ENCODE results near the gene COL4A2.
"Not testable (repeated sequence)": the region's sequence is repeated elsewhere in the genome, so short reads cannot be mapped to it uniquely, and the experiment has no call there.

COL4A2 gene

DNA sequence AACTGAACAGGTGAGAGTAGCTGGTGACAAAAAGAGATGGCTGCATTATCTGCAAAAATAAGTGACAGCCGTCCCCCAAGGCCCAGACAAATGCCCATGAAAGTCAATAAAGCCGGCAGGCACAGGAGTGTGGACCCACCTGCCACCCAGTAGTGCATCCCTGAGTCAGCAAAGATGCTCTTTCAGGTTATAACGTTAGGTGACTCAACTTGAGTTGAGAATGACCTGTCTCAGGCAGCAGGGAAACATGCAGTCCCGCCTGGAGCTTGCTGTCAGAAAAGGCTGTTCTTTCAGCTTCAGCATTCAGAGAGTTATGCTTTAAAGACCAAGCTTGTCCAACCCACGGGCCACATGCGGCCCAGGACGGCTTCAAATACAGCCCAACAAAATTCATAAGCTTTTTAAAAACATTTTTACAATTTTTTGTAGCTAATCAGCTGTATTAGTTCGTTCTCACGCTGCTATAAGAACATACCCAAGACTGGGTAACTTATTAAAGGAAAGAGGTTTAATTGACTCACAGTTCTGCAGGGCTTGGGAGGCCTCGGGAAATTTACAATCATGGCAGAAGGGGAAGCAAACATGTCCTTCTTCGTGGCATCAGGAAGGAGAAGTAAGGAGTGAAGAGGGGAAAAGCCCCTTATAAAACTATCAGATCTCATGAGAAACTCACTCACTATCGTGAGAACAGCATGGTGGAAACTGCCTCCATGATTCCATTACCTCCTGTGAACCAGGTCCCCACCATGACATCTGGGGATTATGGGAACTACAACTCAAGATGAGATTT is 144.1 kb downstream of the COL4A2 start:
- no peak for DNase-seq (ENCODE audit: low read depth in 2 of 3, low spot score in 2 of 3)

DNA sequence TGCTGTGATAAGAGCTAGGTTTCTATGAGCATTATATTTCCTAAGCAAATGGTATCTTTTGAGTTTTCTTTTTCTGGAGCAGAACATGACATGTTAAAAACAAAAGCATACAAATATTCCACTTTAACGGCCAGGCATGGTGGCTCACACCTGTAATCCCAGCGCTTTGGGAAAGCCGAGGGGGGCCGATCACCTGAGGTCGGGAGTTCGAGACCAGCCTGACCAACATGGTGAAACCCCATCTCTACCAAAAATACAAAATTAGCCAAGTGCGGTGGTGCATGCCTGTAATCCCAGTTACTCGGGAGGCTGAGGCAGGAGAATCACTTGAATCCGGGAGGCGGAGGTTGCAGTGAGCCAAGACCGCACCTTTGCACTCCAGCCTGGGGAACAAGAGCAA is 146.0 kb downstream of the COL4A2 start:
- not testable (repeated sequence) for DNase-seq (ENCODE audit: low read depth in 2 of 3, low spot score in 2 of 3)

DNA sequence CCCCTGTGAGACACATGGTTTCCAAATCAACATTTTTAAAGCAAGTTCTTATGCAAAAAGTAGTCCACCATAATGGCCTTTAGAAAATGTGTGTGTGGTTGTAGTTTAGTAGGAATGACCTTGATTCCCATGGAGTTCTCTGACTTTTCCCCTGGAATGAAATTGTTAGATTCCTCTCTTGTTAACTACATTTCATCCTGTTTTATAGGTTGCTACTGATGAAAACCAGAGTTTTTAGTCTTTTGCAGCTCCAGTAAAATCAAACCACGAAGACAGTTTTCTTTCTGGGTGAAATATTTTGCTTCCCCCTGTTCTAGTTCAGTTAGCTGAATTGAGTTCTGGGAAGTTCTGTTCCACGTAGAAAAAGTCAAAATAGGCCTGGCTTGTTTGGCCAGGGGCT is 146.7 kb downstream of the COL4A2 start:
- DNase-seq (ENCODE audit: low read depth in 2 of 3, low spot score in 2 of 3) = no peak

DNA sequence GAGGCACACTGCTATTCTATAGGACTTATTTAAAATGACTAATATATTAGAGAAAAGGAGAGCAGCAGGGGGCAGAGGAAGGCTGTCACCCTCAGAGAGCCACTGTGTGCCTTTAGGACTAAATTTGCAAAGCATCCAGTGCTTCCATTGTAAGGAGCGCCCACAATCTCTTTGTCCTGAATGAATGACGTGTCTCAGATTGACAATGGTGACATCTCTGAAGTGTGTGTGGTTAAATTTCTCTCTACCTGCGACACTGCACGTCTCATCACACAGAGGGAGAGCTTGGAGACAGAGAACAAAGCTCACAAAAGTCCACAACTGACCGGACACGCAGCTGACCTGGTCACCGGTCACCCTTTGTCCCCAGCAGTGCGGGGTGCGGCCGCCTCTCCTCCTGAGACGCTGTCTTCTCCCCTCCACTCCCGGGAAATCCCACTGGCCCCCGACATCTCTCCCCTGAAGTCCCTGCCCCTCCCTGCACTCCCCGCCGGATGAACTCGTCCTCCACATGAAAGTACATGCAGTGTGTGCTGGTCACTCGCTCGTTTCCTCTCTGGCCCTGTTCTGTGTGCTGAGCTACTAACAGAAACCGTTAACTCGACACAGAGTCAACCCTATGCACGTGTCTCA is 147.3 kb downstream of the COL4A2 start:
- no peak for DNase-seq (ENCODE audit: low read depth in 2 of 3, low spot score in 2 of 3)

DNA sequence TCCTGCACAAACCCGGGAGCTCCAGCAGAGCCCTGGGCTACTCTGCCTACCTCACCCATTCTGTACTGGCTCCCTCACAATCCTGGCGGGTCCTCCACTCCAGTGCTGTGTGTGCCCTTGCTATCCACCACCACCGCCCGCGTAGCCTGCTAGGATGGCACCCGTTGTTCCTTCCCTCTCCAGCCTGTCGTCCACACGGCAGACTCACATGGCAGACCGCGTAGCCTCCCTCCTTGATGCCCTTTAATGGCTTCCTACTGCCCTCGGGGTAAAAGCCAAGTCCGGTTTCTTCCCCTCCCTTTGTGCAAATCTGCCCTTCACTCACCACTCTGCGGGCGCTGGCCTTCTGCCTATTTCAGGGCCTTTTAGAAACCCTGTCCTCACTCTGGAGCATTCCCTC is 147.9 kb downstream of the COL4A2 start:
- DNase-seq (ENCODE audit: low read depth in 2 of 3, low spot score in 2 of 3) = no peak

DNA sequence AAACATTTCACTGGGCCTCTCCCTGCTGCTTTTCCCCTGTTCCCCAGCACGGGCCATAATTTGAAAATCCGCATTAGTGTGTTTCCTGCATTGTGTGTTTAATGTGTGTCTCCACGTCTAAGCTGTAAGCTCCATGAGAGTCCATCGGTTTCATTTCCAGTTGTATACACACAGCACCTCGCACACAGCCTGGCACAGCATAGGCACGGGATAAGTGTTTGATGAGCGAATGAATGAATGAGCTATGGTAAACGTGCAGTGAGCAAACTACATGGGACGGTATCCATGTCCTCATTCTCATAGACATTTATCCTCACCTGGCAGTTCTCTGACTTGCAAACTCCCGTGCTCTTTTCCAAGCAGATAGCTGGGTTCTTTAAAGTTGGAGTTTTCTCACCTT is 148.4 kb downstream of the COL4A2 start:
- DNase-seq (ENCODE audit: low read depth in 2 of 3, low spot score in 2 of 3) = no peak

DNA sequence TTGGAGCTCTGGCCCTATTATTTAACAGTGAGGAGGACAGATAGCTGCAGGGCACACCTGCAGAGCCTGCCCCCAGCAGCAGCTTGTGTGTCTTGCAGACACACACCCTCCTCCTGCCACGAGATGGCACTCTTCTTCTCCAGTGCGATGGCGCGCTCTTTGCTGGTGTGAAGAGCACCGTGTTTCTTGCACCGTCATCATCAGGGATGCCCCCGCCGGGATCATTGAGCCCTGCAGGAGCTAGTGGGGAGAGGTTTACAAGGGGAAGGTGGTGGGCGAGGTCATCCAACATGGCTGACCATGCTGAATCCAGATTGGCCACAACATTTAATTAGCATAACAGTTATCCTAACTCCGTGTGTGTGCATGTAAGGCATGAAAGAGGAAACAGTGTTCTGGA is 148.9 kb downstream of the COL4A2 start:
- DNase-seq (ENCODE audit: low read depth in 2 of 3, low spot score in 2 of 3) = peak; percentile 14 to 31 (median 29)

DNA sequence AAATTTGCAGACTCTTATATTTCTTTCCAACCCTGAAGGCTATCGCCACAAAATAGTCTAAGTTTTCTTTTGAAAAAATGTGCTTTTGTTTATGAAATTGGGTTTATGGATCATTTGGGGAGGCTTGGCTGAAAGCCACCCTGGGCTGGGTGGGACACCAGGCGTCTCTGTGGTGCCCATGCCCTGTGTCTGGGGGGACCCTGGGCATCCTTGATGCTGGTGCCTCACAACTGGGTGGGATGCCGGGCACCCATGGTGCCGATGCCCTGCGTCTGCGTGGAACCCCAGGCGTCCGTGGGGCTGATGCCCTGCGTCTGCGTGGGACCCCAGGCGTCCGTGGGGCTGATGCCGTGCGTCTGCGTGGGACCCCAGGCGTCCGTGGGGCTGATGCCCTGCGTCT is 149.5 kb downstream of the COL4A2 start:
- no peak for DNase-seq (ENCODE audit: low read depth in 2 of 3, low spot score in 2 of 3)

DNA sequence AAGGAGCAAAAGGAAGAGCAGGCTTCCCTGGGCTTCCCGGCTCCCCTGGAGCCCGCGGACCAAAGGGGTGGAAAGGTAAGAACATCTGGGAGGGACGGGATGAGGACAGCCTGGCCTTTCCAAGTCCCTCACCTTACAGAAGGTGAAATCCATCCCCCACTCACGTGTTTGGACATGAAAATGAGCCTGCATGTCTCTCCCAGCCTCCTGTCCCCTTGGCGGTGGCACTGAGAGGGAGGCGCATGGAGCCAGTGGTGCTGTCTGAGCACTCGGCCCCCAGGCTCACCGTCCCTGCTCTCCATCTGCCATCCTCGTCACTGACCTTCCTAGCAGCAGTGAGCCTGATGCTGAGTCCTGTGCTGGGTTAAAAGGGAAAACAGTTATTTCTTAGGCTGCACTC is 150.3 kb downstream of the COL4A2 start:
- no peak for DNase-seq (ENCODE audit: low read depth in 2 of 3, low spot score in 2 of 3)

DNA sequence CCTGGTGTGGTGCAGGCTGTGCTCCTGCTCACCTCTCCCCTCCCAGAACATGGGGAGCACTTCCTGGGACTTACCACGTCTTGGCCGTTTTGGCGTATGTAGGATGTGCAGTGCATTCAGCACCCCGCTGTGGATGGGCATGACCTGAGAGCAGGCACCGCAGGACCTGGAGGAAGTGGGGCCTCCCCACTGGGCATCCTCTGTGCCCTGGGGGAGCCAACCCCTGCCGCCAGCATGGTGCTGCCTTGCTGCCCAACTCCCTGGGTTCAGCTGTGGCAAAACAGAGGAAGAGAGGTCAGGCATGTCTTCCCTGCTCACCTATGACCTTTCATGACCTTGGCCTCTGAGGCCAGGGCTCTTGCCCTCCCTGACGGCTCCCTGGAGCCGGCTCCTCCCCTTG is 150.9 kb downstream of the COL4A2 start:
- DNase-seq (ENCODE audit: low read depth in 2 of 3, low spot score in 2 of 3) = no peak

DNA sequence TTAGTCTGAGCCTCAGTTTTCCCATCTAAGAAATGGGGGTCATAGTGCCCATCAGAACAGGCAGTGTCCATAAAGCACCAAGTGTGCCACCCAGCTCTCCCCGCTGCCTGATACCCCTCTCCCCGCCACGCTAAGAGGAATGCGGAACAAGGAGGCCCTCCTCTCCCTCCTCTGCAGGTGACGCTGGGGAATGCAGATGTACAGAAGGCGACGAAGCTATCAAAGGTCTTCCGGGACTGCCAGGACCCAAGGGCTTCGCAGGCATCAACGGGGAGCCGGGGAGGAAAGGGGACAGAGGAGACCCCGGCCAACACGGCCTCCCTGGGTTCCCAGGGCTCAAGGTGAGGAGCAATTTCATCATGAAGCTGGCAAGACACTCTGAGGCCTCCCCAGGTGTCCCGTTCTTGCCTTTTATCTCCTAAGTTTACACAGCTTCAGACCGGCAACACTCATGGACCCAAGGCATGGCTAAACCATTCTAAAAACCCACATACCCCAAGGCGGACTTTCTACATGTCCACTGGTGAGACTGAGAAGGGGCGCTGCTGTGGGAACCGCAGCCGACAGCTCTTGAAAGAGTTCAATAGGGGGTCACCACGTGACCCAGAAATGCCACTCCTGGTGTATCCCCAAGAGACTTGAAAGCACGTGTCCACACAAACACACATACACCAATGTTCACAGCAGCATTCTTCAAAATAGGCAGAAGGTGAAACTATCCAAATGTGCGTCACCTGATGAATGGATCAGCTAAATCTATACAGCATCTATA is 151.7 kb downstream of the COL4A2 start:
- DNase-seq (ENCODE audit: low read depth in 2 of 3, low spot score in 2 of 3) = no peak

DNA sequence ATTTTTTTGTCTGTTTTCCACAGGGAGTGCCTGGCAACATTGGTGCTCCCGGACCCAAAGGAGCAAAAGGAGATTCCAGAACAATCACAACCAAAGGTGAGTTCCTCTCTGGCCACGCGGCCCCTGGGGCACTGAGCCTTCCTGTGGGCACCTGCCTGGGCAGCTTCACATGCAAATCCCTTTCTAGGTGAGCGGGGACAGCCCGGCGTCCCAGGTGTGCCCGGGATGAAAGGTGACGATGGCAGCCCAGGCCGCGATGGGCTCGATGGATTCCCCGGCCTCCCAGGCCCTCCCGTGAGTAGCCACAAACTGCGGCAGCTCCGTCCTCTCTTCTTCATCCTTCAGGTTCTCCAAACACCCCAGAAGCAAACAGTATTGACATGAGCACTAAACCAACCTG is 155.0 kb downstream of the COL4A2 start:
- no peak for DNase-seq (ENCODE audit: low read depth in 2 of 3, low spot score in 2 of 3)

DNA sequence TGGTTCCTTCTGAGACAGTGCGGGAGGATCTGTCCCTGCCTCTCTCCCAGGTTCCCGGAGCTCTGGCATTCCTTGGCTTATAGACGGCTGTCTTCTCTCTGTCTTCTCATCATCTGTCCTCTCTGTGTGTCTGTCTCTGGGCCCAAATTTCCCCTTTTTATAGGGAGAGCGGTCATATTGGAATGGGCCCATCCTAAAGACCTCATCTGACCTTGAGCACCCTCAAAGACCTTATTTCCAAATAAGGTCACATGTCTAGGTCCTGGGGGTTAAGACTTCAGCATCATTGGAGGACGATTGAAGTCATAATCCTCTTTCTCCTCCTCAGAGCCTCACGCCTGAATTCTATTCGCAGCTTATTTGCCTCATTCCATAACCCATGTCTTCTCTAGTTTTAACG is 156.1 kb downstream of the COL4A2 start:
- DNase-seq (ENCODE audit: low read depth in 2 of 3, low spot score in 2 of 3) = no peak

DNA sequence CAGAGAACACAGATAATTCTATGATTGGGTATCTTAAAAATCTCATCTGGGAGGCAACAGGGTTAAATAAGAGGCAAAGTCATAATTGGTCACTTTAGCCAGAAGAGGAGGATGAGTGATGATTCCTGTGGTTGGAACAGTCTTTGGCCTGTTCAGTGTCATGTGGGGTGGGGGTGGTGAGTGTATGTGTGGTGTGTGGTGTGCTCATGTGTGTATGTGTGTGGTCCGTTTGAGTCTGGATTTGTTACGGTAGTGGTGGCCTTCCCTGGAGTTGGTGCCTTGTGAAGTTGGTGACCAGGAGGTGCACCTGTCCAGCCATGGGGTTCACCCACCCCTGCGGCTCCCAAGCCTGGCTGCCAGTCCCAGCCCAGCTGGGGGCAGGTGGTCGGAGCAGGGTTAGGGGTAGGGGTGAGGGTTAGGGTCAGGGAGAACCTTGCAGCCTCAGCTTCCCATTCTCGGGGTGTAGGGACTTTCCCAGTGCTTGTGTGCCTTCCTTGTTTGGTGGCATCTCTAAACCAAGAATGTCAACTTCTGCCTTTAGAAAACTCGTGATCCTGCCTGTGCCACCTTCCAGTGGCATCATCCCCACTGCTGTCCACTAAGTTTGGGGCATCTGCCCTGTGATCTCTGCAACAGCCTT is 156.9 kb downstream of the COL4A2 start:
- no peak for DNase-seq (ENCODE audit: low read depth in 2 of 3, low spot score in 2 of 3)

DNA sequence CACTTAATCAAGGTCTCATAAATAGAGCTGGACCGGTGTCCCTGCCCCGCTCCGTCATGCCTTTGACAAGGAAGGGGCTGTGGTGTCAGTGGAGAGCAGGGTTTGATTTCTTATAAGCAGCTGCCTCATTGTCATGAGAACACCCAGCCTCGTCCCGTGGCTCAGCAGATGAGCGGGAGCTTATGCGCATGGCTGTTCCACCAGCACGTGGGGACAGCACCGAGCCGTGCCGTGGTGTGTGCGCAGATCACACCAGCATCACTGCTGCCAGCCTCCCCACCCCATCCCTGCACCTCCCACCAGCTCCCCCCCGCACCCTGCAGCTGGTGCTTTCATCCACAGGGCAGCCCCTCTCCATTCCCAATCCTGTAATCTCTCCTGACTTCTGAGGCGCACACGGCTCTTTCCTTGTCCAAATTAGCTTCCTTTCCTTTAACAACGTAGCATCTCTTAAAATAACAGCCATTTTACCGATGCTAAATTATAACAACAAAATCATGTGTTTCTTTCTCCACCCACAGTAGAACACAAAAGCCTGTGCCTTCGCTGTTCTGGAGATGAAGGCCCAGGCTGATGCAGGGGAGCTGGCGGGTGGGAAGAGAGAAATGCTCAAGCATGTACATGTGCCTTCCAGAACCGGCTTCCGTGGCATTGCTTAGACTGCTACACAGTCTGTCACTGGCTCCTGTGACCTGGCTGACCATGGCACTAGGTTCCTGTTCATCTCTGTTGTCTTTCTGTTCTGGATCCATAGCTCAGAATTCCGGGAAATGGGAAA is 157.7 kb downstream of the COL4A2 start:
- no peak for DNase-seq (ENCODE audit: low read depth in 2 of 3, low spot score in 2 of 3)

DNA sequence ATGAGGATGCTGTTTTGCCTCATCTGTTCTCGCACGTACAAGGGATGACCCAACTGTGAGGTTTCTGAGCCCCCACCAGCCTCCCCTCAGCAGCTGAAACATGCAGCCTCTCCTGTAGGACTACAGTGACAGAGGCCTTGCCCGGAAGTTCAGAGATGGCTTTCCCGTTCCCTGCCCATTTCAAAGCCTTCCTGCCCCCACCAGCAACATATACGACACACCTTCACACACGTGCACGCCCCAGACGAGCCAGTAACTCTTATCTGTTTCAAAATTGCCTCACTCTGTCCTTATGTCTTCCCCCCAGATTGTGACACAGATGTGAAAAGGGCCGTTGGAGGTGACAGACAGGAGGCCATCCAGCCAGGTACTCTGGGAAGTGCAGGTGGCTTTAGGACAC is 158.6 kb downstream of the COL4A2 start:
- DNase-seq (ENCODE audit: low read depth in 2 of 3, low spot score in 2 of 3) = no peak

DNA sequence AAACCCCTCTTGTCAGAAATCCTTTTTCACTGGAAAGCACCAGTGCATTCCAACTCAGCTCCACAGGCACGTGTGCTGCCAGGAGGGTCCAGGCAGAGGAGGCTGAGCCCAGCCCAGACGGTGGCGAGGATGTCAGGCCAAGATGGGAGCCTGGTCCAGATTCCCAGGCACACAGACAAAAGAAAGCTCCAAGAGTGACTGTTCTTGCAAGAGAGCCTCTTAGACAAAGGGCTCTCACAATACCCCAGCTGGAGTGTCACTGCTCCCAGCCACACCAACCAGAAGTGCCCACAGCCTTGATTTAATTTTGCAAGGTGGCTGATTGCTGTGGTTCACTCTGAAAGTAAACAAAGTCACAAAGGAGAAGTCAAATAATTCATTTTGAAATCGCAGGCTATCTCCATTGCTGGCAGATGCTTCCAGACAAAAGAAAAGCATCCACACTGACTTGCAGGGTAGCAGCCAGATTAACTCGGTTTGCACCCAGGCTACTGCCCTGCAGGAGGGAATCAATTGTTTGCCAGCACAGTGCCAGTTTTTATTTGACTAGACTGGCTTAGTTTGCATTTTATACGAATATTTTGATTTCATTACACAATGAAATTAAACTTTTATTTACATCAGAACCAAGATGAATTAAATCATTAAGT is 159.3 kb downstream of the COL4A2 start:
- no peak for DNase-seq (ENCODE audit: low read depth in 2 of 3, low spot score in 2 of 3)

DNA sequence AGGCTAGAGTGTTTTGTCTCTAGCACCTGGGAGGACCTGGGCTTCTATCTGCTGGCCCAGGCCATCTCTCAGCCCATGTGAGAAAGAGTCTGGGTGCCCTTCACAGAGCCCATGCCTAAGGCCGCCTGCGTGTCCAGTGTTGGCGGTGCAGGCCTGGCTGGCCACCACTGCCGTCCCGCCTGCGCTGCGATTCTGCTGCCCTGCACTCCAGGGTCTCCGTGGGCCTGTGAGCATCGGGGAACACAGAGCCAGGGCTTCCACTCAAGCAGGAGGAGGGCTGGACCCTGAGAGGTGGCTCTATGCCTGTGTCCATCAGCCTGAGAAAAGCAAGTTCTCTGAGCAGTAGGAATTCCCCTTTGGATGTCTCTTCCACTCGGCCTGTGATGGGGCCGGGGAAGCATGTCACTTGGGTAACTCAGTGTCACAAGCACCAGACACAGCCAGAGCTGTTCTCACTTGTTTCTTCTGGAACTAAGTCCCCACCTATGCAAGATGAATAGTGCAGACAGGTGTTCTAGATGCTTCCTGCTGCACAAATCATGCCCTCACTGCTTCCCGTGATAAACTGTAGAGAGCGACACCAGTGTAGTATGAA is 160.5 kb downstream of the COL4A2 start:
- no peak for DNase-seq (ENCODE audit: low read depth in 2 of 3, low spot score in 2 of 3)

DNA sequence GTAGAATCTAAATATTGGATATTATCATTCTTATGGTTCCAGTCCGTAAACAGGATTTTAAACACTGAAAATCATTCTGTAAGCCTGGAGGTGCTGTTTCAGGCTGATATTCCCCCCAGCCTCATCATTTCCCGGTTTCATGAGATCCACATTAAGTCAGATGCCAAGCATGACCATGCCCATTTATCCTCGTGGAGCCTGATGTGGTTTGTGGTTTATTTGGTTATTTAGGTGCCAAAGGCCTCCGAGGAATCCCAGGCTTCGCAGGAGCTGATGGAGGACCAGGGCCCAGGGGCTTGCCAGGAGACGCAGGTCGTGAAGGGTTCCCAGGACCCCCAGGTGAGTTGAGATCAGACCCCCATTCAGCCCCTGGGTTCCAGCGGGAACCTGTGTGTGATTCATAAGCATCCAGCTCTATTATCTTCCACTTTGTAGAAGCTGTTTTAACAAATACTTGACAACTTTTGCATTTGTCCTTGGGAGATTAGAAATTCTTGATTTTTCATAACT is 162.0 kb downstream of the COL4A2 start:
- no peak for DNase-seq (ENCODE audit: low read depth in 2 of 3, low spot score in 2 of 3)

DNA sequence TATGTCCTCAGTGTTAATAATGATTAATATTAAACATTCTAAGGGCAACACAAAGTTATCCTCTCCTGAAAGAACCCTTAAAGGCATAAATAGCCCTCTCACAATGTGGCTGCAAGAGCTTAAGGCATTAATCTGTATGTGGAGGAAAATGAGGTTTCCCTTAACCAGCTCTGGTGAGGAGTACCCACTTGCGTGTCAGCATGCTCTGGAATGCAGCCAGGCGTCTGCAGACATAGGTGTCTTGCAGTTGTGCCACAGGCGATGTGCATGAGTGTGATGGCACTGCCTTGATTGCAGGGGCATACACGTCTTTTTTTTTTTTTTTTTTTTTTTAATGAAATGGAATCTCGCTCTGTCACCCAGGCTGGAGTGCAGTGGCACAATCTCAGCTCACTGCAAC is 162.5 kb downstream of the COL4A2 start:
- no peak for DNase-seq (ENCODE audit: low read depth in 2 of 3, low spot score in 2 of 3)
